ENCODE results near the gene NDUFB1.

The NDUFB1 gene

GRCh38 chr14:92160619-92161018 is 39.1 kb upstream of the NDUFB1 start:
- Histone ChIP-seq H3K27ac (replicated peaks) (no peak overlapping the region), H3K27me3 (ENCODE audit: insufficient read depth, poor library complexity, severe bottlenecking) (no peaks in the 10 kb centered on the region), H3K4me3 (replicated peaks; ENCODE audit: insufficient read depth, low read length) (no peak overlapping the region)
- TF ChIP-seq REST (IDR thresholded peaks at IDR 0.05; ENCODE audit: insufficient replicate concordance, low read depth) = no peak
- peak; percentile 7 to 21 for DNase-seq (ENCODE audit: low read depth in 1 of 2, low spot score in 1 of 2)

GRCh38 chr14:92154283-92154942 is 32.9 kb upstream of the NDUFB1 start:
- Histone ChIP-seq H3K27me3 (ENCODE audit: insufficient read depth, poor library complexity, severe bottlenecking) (no peaks in the 10 kb centered on the region), H3K4me3 (replicated peaks; ENCODE audit: insufficient read depth, low read length) (no peak overlapping the region), H3K27ac (replicated peaks) (no peak overlapping the region)
- TF ChIP-seq REST (IDR thresholded peaks at IDR 0.05; ENCODE audit: insufficient replicate concordance, low read depth) (no peak), POLR2AphosphoS5 (IDR thresholded peaks at IDR 0.05; ENCODE audit: low read depth) (no peak), SPI1 (IDR thresholded peaks at IDR 0.05; ENCODE audit: borderline replicate concordance, low read depth) (no peak), CTCF (IDR thresholded peaks at IDR 0.05; ENCODE audit: insufficient read depth, low read length) (no peak), GABPA (IDR thresholded peaks at IDR 0.05; ENCODE audit: low read depth) (no peak)
- DNase-seq (ENCODE audit: low read depth in 1 of 2, low spot score in 1 of 2) = no peak

GRCh38 chr14:92153581-92153980 is 32.1 kb upstream of the NDUFB1 start:
- Histone ChIP-seq H3K4me3 (replicated peaks; ENCODE audit: insufficient read depth, low read length) (no peak overlapping the region), H3K27me3 (ENCODE audit: insufficient read depth, poor library complexity, severe bottlenecking) (no peaks in the 10 kb centered on the region), H3K27ac (replicated peaks) (no peak overlapping the region)
- no peak for DNase-seq (ENCODE audit: low read depth in 1 of 2, low spot score in 1 of 2)
- no peak for TF ChIP-seq REST (IDR thresholded peaks at IDR 0.05; ENCODE audit: insufficient replicate concordance, low read depth)
- no peak for TF ChIP-seq SPI1 (IDR thresholded peaks at IDR 0.05; ENCODE audit: borderline replicate concordance, low read depth)
- TF ChIP-seq GABPA (IDR thresholded peaks at IDR 0.05; ENCODE audit: low read depth) = no peak
- no peak for TF ChIP-seq CTCF (IDR thresholded peaks at IDR 0.05; ENCODE audit: insufficient read depth, low read length)
- TF ChIP-seq POLR2AphosphoS5 (IDR thresholded peaks at IDR 0.05; ENCODE audit: low read depth) = no peak

Measured in HL-60 (cell line).